HG03139 (cell line): ENCODE results near the gene CYTH4.
"Not testable (repeated sequence)": the region's sequence is repeated elsewhere in the genome, so short reads cannot be mapped to it uniquely, and the experiment has no call there.

ENCODE experiments used
- ATAC-seq: cut with Tn5 transposase; IDR thresholded peaks from one replicate; pipeline ENCODE4 v1.9.1; 2021; ENCODE audit not compliant: unreplicated experiment

Gene CYTH4

DNA sequence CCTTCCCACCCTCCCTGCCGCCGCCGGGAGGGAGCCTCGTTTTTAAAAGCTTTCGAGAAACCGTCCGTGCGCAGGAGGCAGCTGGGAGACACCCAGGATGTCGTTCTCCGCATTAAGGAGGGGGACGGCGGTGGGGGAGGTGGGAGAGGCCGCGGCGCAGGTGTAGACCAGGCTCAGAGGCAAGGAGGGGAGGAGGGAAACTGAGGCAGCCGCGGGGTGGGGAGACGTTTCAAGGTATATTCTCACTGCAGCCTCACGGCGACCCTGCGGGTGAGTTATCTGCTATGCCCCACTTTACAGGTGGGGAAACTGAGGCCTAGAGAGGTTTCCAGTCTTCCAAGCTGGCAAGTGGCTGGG is 42.7 kb downstream of the CYTH4 start:
- ATAC-seq = no peak

- ATAC-seq = no peak
Measured at GRCh38 chr22:37326726-37327125, 44.4 kb downstream of the CYTH4 start.

GRCh38 chr22:37328017-37328416 is 45.7 kb downstream of the CYTH4 start:
- ATAC-seq = no peak

DNA sequence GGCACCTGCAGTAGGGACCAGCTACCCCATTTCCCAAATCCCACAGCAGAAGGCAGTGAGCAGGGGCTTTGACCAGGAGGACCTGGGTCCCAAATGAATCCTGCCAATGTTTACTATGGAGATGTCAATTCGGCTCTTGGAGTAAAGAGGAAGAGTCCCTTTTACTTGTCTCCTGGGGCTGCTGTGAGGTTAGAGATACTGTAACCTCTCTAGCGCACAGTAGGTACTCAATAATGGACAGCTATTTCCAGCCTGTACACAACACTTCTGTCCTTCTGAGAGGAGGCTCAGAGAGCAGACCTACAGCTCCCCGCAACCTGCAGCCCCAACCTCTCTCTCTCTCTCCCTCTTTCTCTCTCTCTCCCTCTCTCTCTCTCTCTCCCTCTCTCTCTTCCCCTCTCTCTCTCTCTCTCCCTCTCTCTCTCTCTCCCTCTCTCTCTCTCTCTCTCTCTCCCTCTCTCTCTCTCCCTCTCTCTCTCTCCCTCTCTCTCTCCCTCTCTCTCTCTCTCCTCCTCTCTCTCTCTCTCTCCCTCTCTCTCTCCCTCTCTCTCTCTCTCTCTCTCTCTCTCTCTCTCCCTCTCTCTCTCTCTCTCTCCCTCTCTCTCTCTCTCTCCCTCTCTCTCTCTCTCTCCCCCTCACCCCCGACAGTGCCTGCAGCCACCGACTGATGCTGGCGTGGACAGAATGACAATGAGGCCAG is 46.4 kb downstream of the CYTH4 start:
- ATAC-seq = not testable (repeated sequence)

DNA sequence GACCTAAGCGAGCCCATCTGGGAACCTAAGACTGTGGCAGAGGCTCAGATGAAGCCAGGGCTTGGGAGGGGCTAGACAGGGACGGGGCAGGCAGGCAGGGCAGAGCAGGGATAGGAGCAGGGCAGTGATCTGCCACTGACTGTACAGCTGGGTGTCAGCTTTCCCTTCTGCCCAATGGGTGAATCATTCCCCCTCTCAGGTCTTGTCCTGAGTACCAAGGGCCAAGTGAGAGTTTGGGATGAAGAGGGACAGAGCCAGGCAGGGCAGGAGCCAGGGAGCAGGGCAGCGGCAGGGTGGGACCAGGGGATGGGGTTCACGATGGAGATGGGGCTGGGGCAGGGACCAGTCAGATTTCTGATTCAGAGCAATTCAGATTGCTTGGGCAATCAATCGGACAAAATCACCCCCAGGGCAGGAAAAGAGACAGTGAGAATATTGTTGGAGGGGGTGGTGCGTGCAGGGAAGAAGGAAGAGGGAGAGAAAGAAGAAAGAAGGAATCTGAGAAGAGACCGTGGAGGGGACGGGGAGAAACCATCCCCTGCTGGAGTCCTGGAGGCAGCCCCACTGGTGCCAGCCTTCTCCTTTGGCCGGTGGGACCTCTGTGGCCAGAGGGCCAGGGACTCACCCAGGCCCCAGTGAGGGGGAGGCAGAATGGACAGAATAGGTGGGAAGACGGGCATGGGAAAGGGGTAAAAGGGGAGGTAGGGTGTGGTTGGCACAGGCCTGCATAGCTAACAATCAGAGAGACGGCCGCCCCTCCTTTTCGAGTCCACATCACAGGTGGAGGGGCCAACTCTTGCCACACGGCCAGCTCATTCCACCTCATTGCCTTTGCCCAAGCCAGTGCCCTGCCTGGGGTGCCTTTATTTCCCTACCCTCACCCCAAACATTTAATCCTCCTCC is 47.2 kb downstream of the CYTH4 start:
- ATAC-seq = no peak

- ATAC-seq = no peak
Measured at GRCh38 chr22:37330200-37331033, 48.1 kb downstream of the CYTH4 start.

DNA sequence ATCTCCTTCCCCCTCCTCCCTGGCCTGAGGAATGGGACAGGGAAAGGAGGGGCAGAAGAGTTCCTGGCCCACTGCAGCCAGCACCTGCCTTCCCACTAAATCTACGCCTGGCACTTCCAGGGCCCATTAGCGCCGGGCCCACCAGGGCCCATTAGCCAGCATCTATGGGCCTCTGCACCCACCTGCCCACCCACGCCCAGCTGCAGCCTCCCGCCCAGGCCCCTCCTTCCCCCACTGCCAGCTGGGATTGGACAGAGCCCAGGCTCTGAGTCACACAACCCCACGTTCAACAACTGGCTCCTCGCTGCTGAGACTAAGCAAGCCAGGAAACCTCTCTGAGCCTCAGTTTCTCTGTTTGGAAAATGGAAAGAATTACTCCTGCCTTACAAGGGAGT is 48.7 kb downstream of the CYTH4 start:
- no peak for ATAC-seq

DNA sequence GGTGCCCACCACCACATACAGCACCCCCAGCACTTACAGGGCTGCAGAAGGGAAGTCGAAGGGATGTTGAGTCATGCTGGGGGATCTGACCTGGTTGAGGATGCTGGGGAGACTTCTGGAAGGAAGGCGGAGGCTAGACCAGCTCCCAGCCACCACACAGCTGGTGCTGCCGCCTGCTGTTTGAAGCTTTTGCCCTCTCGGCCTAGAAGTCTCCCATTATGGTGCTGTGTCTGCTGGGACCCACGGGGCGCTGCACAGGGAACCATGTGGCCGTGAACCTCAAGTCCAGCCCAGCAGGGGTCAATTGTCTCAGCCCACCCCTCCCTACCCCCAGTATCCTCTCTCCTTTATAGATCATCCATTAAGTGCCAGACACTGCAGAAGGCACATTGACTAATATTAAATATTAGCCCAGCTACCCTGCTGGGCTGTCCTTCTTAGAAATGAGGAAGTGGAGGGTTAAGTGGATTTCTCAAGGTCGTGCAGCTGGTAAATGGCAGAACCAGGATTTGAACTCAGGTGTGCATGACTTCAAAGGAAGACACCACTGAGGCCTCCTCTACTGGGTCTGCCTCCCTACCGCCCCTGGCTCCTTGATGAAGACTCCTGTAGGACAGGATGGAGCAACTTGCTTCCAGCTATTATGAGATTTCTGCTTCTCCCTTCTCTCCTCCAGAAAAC is 49.7 kb downstream of the CYTH4 start:
- ATAC-seq = no peak

GRCh38 chr22:37333724-37334460 is 51.6 kb downstream of the CYTH4 start:
- no peak for ATAC-seq

DNA sequence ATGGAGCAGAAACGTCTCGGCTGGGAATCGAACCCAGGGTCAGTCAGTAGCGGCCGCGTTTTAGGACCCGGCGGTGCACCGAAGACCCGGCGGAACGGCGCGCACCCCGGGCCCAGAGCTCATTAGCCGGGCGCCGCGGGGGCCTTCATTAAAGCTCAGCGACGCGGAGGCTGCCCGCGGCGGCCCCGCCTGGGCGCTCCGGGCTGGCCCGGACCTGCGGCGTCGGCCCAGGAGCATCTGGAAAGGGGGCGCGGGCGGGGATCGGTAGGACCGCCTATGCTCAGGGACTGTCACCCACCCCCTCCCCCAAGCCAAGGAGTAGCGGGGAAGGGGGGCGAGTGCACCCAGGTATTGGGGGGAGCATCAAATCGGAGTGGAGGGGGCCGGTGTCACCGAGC is 52.2 kb downstream of the CYTH4 start:
- ATAC-seq = no peak

DNA sequence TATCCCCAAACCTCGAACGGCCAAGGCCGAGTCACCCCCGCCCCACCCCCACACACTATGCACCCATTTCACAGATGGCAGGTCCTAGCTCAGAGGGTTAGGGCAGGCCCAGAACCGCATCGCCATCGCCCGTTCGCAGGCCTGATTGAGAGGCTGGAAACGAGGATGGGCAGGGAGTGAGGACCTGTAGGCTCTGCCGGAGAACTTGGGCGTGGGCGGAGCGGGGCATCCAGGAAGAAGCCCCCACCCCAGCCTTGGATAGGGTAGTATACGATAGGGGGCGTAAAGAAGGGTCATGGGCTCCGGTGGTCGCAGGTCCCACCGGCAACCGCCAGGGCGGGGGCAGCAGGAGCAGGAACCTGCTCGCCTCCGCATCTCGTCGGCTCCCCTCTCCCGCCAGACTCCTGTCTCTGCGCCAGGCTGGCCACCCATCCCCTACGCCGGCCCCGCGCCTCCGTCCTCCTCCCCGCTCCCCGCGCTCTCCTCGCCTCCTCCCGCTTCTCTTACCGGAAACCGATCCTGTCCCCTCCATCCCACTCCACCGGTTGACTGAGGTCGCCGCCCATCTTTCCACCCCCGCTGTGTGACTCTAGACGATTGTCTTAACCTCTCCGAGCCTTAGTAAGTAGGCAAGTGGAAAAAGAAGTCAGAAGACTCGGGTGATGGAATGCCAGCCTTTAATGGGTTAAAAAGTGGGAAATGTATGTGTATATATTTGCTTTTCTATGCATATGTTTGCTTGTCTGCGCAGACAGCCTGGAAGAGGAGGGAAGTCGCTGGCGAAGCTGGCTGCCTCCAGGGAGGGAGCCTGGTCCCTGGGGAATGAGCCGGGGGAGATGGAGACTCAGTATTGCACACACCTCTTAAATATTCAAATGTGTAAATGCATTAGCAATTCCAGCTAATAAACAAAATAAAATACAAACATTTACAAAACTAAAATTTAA is 52.8 kb downstream of the CYTH4 start:
- ATAC-seq = no peak

- ATAC-seq = no peak
Measured at GRCh38 chr22:37335806-37336199, 53.5 kb downstream of the CYTH4 start.

GRCh38 chr22:37336579-37336978 is 54.3 kb downstream of the CYTH4 start:
- ATAC-seq = no peak

DNA sequence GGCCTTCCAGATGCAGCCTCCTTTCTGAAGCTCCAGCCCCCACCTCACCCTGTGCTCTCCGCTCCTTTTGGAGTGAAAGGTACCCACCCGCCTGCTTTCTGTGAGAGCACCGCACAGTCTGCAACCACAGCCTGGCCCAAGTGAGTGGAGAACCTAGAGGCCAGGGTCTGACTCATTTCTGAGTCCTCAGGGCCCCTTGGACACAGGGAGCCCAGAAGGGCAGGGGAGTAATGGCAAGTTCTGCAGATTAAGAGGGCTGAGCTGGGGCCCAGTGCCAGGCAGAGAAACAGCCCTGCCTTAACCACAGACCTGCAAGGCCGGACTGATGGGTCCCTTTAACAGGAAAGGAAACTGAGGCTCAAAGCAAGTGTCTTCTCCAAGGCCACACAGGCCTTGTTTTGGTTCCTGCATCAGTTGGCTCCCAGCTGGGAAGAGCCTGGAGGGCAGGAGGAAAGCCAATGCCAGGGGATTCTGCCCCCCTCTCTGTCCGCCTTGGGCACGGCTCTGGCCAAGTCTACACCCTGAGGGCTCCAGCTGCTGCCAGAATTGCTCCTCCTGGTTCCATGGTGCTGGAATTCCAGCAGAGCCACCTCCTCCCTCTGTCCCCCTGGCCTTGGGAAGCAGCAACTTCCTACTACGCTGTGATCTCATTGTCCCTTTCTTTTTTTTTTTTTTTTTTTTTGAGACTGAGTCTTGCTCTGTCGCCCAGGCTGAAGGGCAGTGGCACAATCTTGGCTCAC is 55.1 kb downstream of the CYTH4 start:
- ATAC-seq = no peak

- no peak for ATAC-seq
Measured at GRCh38 chr22:37338539-37339246, 56.4 kb downstream of the CYTH4 start.

DNA sequence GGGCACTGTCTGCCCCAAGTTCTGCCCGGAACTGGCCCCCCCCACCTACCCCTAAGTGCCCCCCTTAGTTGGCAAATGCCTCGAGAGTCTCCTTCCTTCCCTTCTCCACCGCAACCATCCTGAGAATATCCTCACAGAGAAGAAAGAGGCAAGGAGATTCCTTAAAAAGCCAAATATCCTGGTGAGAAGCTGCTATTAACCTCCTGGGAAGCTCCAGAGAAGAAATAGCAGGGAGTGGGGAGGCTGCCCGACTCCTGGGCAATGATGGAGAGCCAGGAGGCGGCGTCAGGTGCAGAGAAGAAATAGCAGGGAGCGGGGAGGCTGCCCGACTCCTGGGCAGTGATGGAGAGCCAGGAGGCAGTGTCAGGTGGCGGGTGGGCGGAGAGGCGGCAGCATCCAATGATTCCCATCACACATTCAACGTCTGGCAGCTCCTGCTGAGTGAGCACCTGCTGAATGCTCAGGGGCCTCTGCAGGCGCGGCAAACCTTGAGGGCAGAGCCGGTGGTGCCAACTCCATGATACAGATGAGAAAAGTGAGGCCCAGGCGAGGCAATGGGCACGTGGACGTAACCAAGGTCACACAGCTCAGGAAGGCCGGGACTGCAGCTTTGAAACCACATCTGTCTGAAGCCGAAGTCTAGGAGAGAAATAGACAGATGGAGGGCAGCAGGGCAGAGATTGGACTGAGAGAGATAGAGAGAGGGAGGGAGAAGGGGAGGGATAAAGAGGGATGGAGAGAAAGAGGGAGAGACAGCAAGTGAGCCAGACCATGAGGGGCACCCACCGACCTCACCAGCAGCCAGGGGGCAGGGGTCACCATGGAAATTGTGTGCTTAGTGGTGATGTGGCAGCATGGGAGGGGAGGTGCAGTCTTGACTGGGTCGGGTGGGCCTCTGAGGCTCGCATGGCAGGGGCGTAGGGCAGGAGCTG is 58.3 kb downstream of the CYTH4 start:
- no peak for ATAC-seq

GRCh38 chr22:37342065-37342464 is 59.8 kb downstream of the CYTH4 start:
- ATAC-seq = no peak
